HG03095 (cell line): ENCODE results near the gene ID2.
A peak's percentile ranks its signal among the peaks of the same experiment; 100 is the strongest.

Source experiments
- ATAC-seq: cut with Tn5 transposase; IDR thresholded peaks from one replicate; pipeline ENCODE4 v1.9.1; 2021; ENCODE audit warnings: moderate library complexity; ENCODE audit not compliant: unreplicated experiment

ID2 gene

GRCh38 chr2:8667896-8668512 is 13.9 kb upstream of the ID2 start:
- ATAC-seq, result no peak

- no peak for ATAC-seq
Measured at GRCh38 chr2:8669157-8669817, 12.6 kb upstream of the ID2 start.

- ATAC-seq, result no peak
Measured at GRCh38 chr2:8670580-8670979, 11.3 kb upstream of the ID2 start.

GRCh38 chr2:8671176-8671575 is 10.7 kb upstream of the ID2 start:
- ATAC-seq, result no peak

GRCh38 chr2:8671802-8672201 is 10.1 kb upstream of the ID2 start:
- no peak for ATAC-seq

GRCh38 chr2:8672940-8673339 is 8.9 kb upstream of the ID2 start:
- no peak for ATAC-seq

GRCh38 chr2:8673381-8673780 is 8.5 kb upstream of the ID2 start:
- no peak for ATAC-seq

GRCh38 chr2:8674420-8675009 is 7.3 kb upstream of the ID2 start:
- no peak for ATAC-seq

GRCh38 chr2:8675543-8675942 is 6.3 kb upstream of the ID2 start:
- no peak for ATAC-seq

- no peak for ATAC-seq
Measured at GRCh38 chr2:8676191-8676920, 5.5 kb upstream of the ID2 start.

GRCh38 chr2:8676921-8677645 is 4.8 kb upstream of the ID2 start:
- ATAC-seq, result no peak

GRCh38 chr2:8677646-8678592 is 3.9 kb upstream of the ID2 start:
- ATAC-seq, result no peak

GRCh38 chr2:8678731-8679566 is 2.9 kb upstream of the ID2 start:
- ATAC-seq, result peak; percentile 67

GRCh38 chr2:8679567-8679826 is 2.4 kb upstream of the ID2 start:
- ATAC-seq, result no peak

GRCh38 chr2:8679827-8680731 is 1.8 kb upstream of the ID2 start:
- ATAC-seq, result no peak

- ATAC-seq, result no peak
Measured at GRCh38 chr2:8680822-8681760, 765 bp upstream of the ID2 start.
